Activated T-helper 9 cell treated with anti-CD3 and anti-CD28 coated beads, Interleukin-2, amount 50 U/mL, for 16 hours (primary cell): ENCODE measurements around the gene TMOD1.

Experiments used
- DNase-seq: peaks from one replicate; pipeline ENCODE4 v3.0.0-alpha.2; 2020; ENCODE audit warnings: low read depth

TMOD1 gene

DNA sequence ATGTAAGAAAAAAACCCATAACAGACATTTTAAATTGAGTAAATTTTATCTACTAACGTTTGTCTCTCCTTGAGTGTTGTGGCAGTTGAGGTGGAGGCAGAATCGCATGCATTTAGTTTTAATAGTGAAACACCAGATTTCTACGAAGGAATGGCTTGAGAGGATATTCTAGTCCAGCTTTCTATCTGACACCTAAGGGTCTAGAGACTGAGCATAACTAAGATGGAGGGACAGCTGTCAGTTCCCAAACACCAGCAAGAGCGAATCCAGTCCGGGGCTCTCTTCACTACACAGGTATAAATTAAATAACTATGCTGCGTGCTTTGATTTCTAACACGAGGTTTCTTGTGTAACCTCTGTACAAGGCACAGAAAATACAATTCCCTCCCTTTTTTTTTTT, 133.6 kb downstream of the TMOD1 start:
- no peak for DNase-seq

DNA sequence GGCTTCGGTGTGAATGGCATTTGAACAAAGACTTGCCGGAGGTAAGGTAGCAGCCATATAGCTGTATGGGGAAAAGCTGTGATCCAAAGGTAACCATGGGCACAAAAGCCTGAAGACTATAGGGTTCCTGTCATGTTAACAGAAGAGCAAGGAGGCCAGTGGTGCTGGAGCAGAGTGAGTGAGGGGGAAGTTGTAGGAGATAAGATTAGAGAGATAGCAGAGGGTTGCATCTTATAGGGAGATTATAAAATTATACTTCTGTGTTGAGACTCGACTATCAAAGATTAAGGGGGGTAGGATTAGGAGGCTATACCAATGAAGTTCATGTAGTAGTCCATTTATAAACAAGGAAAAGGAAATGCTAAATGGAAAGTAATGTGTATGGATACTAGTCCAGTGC, 135.4 kb downstream of the TMOD1 start:
- DNase-seq = no peak

DNA sequence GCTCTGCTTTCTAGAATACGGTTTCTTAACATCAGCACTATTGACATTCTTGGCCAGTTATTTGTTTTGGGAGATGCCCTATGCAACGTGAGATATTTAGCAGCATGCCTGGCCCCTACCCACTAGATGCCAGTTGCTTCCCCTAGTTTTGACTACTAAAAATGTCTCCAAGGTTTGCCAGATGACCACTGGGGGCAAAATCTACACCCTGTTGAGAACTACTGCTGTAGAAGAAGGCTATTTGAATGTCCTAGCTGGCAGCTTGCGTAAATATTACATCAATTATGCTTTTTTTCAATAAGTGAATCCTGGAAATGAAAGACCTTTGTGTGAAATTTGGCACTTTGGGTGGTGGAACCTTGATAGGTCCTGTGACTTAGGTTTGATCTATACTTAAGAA, 137.2 kb downstream of the TMOD1 start:
- no peak for DNase-seq

DNA sequence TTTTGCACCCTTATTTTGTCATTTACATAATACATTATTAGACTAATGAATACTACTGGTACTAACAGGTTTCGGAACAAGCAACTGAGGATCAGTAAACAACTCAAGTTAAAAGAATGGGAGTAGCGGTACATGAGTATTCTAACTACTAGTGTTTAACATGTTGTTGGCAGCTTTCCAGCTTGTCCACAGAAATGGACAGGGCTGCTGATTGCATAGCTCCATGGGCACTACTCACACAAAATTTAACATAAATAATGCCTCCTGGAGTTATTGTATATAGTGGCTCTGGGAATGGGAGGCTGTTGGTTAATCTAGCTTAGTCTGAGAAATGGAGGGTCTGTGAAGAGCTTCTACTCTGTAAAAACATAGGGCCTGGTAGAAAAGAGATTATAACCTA, 138.9 kb downstream of the TMOD1 start:
- no peak for DNase-seq

- DNase-seq = no peak
These were observed 144.3 kb downstream of the TMOD1 start for GRCh38 chr9:97645720-97646119.

GRCh38 chr9:97647996-97648395, 146.5 kb downstream of the TMOD1 start:
- no peak for DNase-seq
